HuH-7.5 (cell line): ENCODE data around the gene TRIM34.
"Not testable (repeated sequence)": the region's sequence is repeated elsewhere in the genome, so short reads cannot be mapped to it uniquely, and the experiment has no call there.

Experiments
- DNase-seq: peaks from one replicate; pipeline ENCODE4 v3.0.0; 2011; ENCODE audit warnings: low spot score

Gene TRIM34

GRCh38 chr11:5620651-5621521 lies 3.9 kb upstream of the TRIM34 start:
- DNase-seq = peak; percentile 49

GRCh38 chr11:5621580-5621979 lies 3.2 kb upstream of the TRIM34 start:
- DNase-seq = no peak

- DNase-seq = no peak
Observed at GRCh38 chr11:5622802-5623201, 2.0 kb upstream of the TRIM34 start.

- no peak for DNase-seq
Observed at GRCh38 chr11:5625281-5625680, 480 bp downstream of the TRIM34 start.

- no peak for DNase-seq
Observed at GRCh38 chr11:5626196-5626595, 1.4 kb downstream of the TRIM34 start.

GRCh38 chr11:5631417-5631816 lies 6.6 kb downstream of the TRIM34 start:
- DNase-seq = no peak

GRCh38 chr11:5631969-5632635 lies 7.3 kb downstream of the TRIM34 start:
- no peak for DNase-seq

- no peak for DNase-seq
Observed at GRCh38 chr11:5639953-5640352, 15.2 kb downstream of the TRIM34 start.

GRCh38 chr11:5643585-5643984 lies 18.8 kb downstream of the TRIM34 start:
- no peak for DNase-seq

- no peak for DNase-seq
Observed at GRCh38 chr11:5646139-5646538, 21.3 kb downstream of the TRIM34 start.

GRCh38 chr11:5655474-5655873 lies 30.7 kb downstream of the TRIM34 start:
- DNase-seq = no peak

- DNase-seq = not testable (repeated sequence)
Observed at GRCh38 chr11:5656956-5657355, 32.2 kb downstream of the TRIM34 start.

GRCh38 chr11:5658318-5658717 lies 33.5 kb downstream of the TRIM34 start:
- DNase-seq = no peak

GRCh38 chr11:5663511-5663910 lies 38.7 kb downstream of the TRIM34 start:
- no peak for DNase-seq

- no peak for DNase-seq
Observed at GRCh38 chr11:5665051-5665570, 40.3 kb downstream of the TRIM34 start.

- no peak for DNase-seq
Observed at GRCh38 chr11:5665746-5666401, 41.1 kb downstream of the TRIM34 start.

- DNase-seq = no peak
Observed at GRCh38 chr11:5666402-5666793, 41.6 kb downstream of the TRIM34 start.

- DNase-seq = no peak
Observed at GRCh38 chr11:5671831-5672230, 47.0 kb downstream of the TRIM34 start.

- DNase-seq = no peak
Observed at GRCh38 chr11:5674391-5674790, 49.6 kb downstream of the TRIM34 start.

- DNase-seq = no peak
Observed at GRCh38 chr11:5679811-5680210, 55.0 kb downstream of the TRIM34 start.

GRCh38 chr11:5682890-5683441 lies 58.2 kb downstream of the TRIM34 start:
- not testable (repeated sequence) for DNase-seq

- not testable (repeated sequence) for DNase-seq
Observed at GRCh38 chr11:5683620-5684019, 58.8 kb downstream of the TRIM34 start.
